ENCODE data around the gene MMP28.

The MMP28 gene, protein sequence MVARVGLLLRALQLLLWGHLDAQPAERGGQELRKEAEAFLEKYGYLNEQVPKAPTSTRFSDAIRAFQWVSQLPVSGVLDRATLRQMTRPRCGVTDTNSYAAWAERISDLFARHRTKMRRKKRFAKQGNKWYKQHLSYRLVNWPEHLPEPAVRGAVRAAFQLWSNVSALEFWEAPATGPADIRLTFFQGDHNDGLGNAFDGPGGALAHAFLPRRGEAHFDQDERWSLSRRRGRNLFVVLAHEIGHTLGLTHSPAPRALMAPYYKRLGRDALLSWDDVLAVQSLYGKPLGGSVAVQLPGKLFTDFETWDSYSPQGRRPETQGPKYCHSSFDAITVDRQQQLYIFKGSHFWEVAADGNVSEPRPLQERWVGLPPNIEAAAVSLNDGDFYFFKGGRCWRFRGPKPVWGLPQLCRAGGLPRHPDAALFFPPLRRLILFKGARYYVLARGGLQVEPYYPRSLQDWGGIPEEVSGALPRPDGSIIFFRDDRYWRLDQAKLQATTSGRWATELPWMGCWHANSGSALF

DNA sequence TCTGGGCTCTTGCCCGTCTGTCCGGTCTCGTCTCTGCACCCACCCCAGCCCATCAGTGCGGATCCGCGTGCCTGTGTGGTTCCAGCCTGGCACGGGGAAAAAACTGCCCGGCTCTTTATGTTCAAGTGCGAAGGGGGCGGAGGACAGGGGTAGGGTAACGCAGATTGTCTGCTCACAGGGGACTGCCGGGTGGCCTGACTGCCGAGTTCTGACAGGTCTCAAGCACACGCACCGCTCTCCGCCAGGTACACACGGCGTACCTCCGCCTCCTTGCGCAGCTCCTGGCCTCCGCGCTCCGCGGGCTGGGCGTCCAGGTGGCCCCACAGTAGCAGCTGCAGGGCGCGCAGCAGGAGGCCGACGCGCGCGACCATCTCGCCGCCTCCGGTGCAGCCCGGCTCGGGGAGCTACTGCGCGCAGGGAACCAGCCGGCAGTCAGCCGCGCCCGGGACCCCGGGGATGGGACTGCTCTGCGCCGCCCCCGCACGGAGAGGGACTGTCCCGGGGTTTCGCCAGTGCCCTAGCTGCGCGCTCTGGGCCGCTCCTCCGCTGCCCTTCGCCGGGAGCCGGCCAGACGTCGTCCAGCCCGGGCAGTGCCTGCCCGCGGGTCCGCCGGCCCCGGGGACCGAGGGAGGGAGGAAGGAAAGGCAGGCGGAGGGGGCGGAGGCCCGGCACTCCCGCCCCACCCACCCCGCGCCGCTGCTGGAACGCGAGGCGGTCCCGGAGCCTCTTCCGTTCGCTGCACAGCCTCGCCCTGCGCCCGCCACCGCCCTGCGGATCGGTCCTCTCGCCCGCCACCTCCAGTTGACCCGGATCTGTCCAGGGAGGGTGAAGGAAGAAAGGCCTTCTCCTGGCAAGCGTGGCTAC lies at the start of gene MMP28:
MMP28 (minus strand) TSS at position 635 of the 864 bp plus-strand sequence; CDS start at position 371, 264 bp downstream.
- peak; percentile 24 for DNase-seq

DNA sequence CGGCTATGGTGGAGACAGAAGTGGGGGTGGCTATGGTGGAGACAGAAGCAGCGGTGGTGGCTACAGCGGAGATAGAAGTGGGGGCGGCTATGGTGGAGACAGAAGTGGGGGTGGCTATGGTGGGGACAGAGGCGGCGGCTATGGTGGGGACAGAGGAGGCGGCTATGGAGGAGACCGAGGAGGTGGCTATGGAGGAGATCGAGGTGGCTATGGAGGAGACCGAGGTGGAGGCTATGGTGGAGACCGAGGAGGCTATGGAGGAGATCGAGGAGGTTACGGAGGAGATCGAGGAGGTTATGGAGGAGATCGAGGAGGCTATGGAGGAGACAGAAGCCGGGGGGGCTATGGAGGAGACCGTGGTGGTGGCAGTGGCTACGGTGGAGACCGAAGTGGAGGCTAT lies 49.1 kb upstream of the MMP28 start:
- DNase-seq, result no peak

DNA sequence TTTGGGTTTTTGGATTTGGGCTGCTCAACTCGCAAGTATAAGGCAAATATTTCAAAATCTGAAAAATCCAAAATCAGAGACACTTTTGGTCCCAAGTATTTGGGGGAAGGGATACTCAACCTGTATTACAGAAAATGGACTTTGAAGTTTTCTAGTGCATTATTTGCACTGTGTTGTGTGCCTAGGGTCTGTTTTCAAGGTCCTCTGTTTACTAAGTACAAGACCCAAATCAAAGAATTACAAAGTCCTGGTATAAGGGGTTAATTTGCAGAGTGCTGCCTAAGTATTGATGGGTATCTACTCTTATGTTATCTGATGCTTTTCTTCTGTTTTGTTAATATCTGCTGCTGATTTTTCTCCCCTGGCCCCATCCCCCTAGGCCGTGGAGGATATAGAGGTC lies 48.3 kb upstream of the MMP28 start:
- DNase-seq, result no peak

DNA sequence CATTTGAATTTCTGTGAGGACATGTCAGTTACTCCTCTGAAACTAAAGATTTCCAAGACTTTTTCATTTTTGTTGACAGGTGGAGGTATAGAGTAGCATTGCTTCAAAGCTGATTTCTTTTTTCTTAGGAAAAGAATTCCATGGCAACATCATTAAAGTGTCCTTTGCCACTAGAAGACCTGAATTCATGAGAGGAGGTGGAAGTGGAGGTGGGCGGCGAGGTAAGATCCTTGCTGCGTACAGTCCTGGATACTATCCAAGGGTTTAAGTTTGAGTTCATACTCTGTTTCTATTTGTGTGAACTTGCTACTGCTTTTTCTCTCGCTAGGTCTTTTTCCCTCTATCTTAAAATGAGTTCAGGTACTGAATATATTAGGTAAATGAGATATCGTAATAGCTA lies 46.8 kb upstream of the MMP28 start:
- no peak for DNase-seq

DNA sequence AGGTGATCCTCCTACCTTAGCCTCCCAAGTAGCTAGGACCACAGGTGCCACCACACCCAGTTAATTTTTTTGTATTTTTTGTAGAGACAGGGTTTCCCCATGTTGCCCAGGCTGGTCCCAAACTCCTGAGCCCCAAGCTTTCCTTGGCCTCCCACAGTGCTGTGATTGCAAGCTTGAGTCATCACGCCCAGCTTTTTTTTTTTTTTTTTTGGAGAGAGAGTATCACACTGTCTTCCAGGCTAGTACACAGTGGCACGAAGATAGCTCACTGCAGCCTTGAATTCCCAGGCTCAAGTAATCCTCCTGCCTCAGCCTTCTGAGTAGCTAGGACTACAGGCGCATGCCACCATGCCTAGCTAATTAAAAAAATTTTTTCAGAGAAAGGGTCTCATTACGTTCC lies 46.1 kb upstream of the MMP28 start:
- DNase-seq, result no peak

DNA sequence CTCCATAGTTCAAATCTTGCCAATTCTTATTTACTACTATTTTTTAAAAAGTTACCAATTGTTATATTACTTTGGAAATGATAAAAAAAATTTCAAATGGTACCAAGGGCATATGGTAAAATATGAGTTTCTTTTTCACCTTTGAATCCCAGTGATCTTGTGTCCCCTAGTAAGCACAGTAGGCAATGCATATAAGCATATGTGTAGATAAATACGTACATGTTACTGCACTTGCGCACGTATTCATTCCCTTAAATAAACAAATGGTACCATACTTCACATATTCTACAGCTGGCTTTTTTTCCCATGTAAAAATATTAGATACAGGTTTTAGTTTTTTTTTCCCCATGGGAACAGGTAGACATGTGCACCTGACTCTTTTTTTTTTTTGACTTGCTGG lies 45.7 kb upstream of the MMP28 start:
- DNase-seq, result no peak

DNA sequence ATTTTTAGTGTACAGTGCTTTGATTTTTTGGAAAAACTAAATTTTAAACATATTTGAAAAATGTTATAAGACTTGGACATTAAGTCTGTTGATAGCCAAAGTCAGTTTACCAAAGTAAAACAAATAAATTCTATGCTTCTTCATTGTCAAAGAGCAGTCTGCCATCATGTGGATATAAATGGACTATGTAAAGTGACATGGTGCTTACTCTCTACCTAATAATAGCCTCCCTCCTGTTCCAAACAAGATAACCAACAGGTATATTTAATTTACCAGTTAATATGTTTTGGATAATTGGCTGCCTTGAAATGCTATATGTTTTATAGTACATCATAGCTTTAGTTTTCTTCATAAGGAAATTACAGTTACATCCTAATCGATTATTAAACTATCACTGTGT lies 29.8 kb upstream of the MMP28 start:
- DNase-seq, result no peak

DNA sequence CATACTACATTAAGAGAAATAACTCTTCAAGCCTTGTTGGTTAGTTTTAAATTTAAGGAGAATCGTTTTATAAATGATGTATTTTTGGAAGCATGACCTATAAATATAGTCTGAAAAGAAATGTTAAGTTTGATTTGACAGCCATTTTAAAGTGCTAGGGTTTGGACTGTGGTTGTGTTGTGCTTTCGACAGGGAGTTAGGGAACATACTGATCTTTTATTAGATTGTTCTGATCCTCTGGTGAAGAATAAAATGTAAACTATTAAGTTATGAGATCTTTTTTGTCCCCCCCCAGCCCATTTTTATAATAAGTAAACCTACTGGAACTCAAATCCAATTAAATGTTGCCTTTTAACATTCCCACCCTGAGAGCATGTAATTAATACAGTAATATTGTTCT lies 25.9 kb upstream of the MMP28 start:
- no peak for DNase-seq

DNA sequence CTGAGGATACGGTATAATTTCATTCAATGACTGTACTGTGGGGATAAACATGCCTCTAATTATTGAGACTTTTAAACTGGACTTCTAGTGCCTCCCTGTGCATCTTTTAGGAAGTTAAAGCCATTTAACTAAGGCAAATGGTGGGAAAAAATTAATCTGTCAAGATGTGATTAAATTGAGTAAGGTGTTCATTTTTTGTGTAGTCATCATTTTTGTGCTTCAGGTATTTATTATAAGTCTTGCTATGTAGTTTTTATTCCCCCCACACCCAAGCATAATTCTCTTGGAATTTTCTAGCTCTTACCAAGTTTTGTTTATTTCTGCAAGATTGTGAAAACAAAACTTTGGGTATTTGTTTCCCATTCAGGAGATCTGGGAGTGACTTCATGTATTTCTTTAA lies 24.0 kb upstream of the MMP28 start:
- no peak for DNase-seq

DNA sequence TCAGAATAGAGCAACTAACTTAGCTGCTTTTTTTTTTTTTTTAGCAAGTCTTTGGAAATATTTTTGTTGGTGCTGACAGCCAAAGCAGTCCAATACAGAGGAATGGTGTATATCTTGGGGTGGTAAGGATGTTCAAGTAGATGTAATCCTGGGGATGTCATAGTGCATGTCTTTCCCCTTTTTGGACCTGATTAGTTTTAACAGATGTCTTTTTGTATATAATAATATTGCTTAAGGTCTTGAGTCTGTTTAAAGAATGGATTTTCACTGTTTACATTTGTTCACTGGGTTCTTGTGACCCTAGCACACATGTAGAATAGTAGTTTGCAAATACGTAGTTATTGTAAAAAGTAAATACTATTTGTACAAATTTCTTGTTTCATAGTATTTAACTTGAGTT lies 21.8 kb upstream of the MMP28 start:
- DNase-seq, result no peak

DNA sequence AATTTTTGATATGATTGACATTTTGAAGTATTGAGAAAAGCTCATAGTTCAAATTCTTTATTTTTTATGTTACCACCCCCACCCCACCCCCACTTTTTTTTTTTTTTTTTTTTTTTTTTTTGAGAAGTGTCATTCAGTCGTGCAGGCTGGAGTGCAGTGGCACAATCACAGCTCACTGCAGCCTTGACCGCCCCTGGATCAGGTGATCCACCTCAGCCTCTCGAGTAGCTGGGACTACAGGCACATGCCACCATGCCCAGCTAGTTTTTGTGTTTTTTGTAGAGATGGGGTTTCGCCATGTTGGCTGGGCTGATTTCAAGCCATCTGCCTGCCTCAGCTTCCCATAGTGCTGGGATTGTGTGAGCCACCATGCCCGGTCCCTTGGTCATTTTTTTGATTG lies 21.3 kb upstream of the MMP28 start:
- DNase-seq, result no peak

DNA sequence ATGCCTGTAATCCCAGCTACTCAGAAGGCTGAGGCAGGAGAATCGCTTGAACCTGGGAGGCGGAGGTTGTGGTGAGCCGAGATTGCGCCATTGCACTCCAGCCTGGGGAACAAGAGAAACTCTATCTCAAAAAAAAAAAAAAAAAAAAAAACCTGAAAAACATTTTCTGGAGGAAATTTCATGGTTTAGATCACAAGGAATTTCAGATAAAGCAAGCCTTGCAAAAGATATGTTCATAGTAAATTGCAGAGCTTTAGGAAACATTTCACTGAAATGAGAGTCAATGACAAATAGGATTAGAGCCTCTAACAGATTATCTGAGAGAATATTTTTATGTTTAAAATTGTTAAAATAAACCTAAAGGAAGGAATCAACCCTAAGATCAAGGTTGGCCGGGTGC lies 17.0 kb upstream of the MMP28 start:
- no peak for DNase-seq

DNA sequence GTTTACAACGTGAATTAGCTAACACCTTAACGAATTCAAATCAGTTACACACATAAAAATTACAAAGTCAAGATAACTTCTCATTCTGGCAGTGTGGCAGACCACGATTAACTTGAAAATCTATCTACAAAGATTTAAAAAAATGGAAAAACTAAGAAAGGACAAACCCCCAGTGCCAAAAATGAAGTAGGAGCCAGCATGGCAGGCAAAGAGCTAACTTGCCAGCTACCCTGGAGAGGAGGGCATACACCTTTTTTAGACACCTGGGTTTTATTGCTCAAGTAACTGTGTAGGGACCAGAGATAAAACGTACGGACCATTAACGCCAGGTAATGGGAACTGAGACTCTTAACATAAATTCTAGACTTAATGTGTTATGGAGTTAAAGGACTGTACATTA lies 16.3 kb upstream of the MMP28 start:
- no peak for DNase-seq

DNA sequence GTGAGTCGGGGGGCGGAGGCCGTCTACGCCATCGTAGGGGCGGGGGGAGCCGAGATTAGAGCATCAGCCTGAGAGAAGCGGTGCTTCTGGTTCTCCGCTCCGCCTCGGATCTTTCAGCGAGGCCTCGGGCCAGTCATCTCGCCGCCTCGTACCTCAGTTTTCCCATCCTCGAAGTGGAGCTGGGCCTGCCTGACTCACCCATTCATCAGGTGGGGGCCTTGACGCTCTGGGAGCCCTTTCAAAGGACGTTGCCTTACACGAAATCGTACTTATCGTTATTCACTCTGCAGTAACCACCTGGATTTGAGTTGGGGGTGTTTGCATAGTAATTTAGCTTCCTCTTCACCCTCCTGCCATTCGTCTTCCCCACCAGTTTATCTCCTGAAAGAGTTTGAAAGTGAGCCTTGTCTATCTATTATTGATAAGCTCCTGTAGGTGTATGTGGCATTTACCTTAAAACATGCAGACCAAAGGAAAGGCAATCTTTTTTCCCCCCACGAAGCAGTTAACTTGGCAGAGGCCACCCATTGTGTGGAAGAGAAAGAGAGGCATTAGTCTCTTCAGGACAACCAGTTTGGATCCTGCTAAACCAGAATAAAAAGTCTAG lies 14.5 kb upstream of the MMP28 start:
- DNase-seq, result no peak

DNA sequence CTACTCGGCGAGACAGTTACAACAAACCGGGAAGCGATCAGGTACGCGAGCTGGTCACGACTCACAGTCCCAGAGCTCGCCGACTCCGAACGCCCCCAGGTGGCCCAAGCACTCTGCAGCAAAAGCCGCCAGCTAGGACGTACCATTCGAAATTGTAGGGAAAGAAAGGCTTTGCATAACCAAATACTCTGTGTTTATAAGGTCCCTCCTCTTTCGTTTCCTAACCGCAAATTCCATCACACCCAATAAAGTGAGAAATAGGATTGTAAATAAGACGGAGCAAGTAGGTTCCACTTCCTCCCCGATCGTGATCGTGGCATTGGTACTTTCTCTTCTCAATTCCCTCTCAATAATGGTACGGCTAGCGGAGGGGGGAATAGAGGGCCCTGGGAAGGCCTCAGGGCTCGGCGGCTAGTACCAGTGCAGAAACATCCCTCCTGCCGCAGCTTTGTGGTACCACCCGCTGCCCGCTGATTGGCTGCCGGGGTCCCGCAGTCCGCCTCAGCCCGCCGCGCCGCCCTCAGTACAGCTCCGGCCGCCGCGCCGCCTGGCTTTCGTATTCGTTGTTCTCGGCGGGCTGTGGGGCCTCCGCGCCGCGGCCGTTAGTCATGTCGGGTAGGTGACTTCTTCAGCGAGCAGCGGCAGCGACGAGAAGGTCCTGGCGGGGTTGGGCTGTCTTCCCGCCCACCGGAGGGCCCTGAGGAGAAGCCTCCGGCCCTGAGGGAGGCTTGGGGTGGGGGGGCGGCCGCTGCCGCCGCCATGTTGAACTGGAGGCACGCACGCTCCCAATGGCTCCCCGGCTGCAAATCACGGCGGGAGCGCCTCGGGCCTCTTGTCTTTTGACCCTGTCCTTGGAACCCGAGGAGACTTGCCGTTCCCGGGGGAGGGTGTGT lies 13.8 kb upstream of the MMP28 start, which contains the start of gene TAF15:
TAF15 (plus strand) TSS at position 523 of the 893 bp plus-strand sequence; CDS start at position 609, 86 bp downstream.
- DNase-seq, result peak; percentile 98

DNA sequence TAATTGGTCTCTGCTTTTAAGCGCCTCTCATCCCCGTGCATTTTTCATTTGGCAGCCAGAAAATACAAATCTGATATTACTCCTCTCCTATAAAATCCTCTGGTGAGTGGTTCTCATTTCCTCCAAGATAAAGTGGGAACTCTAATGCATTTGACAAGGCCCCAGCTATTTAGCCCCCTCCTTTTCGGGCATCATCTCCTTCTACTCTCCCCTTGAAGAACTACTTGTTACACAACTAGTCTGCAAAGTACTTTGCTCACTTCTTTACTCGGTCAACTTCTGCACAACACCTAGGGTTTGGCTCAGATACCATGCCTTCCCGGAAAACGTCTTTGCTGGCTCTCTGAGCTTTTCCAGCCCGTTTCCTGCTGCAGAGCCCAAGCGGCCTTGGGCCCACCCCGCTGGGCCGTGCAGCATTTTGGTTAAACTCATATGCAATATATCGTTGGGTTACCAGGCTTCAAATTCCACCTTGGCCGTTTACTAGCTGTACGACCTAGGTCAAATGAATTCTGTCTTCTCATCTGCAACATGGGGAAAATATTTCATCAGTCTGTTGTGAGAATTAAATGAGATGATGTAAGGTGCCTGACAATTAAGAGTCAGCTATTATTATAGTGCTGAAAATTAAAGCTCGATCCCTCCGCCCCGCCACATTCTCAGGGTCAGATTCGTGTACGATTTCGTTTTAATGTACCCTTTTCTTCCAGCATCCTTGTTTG lies 13.0 kb upstream of the MMP28 start:
- DNase-seq, result no peak

DNA sequence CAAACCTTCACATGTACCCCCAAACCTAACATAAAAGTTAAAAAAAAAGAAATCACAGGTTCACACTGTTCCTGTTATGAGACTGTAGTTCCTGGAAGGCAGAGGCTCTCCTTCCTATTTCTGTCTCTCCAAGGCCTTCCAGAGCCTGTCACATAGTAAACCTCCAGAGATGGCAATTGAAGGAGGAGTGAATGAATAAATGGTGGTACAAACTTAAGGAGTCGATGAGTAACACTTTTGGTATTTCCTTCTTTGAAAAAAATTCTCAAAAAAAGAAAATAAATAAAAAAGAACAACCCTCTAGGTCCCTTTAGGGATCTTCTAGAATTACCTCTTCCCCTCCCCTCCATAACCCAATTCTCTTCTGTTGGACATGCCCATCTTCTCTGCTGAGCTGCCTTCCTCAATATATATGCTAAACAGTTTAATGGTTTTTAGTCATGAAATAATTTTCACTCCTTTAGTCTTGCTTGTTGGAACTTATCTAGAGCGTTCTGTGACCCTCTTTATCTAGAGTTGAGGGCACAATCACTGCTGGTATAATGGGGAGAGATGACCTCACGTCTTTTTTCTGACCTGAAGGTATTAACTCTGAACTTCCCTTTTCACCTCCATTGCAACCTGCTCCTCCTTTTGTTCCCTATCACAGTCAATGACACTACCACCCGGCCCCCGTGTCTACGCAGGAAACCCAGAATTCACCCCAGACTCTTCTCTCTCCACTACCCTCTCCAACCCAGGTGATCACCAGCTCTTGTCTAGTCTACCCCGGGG lies 12.1 kb upstream of the MMP28 start:
- no peak for DNase-seq

DNA sequence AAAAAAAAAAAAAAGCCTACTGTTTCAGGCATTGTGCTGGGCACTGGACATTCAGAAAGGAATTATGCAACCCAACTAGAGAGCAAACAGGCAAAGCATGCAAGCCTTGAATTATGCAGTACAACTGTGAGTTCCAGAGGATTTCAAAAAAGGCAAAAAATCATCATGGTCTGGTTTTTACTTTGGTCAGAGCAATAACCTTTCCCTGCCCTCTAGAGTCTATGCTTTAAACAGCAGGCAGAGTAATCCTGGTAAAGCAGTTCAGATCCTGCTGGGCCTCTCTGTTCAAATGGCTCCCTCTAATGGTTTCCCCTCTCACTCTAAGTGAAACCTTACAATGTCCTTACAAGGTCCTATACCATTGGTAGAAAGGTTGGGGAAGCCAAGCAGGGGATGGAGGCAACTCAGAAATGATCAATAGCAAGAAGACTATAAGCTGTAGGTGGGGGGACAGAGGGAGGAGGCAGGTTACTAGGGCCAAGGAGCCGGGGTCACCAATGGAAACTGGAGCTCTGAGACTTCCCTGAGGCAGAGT lies 9.3 kb upstream of the MMP28 start:
- DNase-seq, result peak; percentile 84

DNA sequence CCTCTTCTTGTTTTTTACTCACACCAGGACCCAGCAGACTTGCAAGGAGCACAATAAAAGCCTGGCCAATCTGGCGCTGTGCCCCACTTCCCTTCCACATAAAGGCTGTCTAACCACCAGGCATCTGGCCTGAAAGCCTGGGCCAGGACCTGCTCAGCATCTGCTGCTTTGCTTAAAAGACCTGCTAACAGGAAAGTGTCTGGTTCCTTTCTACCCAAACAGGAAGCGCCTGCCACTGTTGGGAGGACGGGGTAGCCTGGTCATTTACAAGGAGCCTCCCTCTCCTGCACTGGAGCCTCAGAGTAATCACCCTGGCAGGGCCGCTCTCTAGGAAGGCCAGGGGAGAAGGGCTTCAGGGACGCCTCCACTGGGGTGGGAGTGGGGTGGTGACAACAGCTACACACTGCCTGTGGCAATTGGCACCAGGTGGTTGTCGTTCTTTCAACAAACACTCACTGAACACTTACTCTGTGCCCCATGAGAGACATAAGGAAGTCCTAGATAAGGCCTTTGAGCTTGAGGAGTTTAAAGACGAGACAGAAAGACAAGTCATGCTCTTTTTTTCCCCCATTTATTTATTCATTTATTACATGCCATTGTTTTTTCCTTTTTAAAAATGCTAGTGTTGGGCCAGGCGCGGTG lies 6.3 kb upstream of the MMP28 start:
- no peak for DNase-seq

DNA sequence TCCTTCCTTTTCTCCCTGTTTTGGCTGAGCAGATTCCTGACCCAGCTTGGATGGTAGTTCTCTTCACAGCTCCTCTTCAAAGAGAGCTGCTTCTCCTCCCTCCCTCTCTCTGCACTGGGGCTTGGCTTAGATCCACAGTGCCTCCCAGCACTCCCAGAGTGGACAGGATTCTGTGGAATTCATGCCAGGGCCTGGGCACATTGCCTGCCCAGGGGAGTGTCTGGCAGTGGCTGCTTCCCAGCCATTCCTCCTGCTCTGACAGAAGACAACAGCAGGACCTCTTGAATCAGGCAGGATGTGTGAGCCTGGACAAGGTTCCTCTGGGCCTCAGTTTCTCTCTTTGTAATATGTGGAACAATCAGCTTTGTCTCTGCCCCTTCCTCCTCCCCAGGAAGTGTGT lies 4.5 kb upstream of the MMP28 start:
- no peak for DNase-seq
